HG03103 (cell line): ENCODE data around the gene MPHOSPH9.
"Not testable (repeated sequence)": the region's sequence is repeated elsewhere in the genome, so short reads cannot be mapped to it uniquely, and the experiment has no call there.

Experiments used
- ATAC-seq: cut with Tn5 transposase; IDR thresholded peaks from one replicate; pipeline ENCODE4 v1.9.1; 2021; ENCODE audit warnings: low read depth; ENCODE audit not compliant: unreplicated experiment

The MPHOSPH9 gene

GRCh38 chr12:123258593-123258992 is 25.7 kb upstream of the MPHOSPH9 start:
- no peak for ATAC-seq

GRCh38 chr12:123254853-123255446 is 22.0 kb upstream of the MPHOSPH9 start:
- ATAC-seq: no peak

- ATAC-seq: no peak
Measured at GRCh38 chr12:123253641-123254459, 20.9 kb upstream of the MPHOSPH9 start.

GRCh38 chr12:123252365-123252764 is 19.4 kb upstream of the MPHOSPH9 start:
- ATAC-seq: not testable (repeated sequence)

GRCh38 chr12:123251403-123252076 is 18.6 kb upstream of the MPHOSPH9 start:
- no peak for ATAC-seq

GRCh38 chr12:123250471-123251383 is 17.8 kb upstream of the MPHOSPH9 start:
- ATAC-seq: no peak

- ATAC-seq: not testable (repeated sequence)
Measured at GRCh38 chr12:123248996-123249741, 16.2 kb upstream of the MPHOSPH9 start.

- not testable (repeated sequence) for ATAC-seq
Measured at GRCh38 chr12:123248129-123248528, 15.2 kb upstream of the MPHOSPH9 start.

GRCh38 chr12:123245678-123246077 is 12.7 kb upstream of the MPHOSPH9 start:
- no peak for ATAC-seq

- ATAC-seq: no peak
Measured at GRCh38 chr12:123243671-123244262, 10.8 kb upstream of the MPHOSPH9 start.

- ATAC-seq: no peak
Measured at GRCh38 chr12:123242116-123242904, 9.4 kb upstream of the MPHOSPH9 start.

- no peak for ATAC-seq
Measured at GRCh38 chr12:123238961-123239360, 6.0 kb upstream of the MPHOSPH9 start.

GRCh38 chr12:123238330-123238682 is 5.4 kb upstream of the MPHOSPH9 start:
- ATAC-seq: no peak

GRCh38 chr12:123237646-123238329 is 4.8 kb upstream of the MPHOSPH9 start:
- no peak for ATAC-seq

GRCh38 chr12:123233505-123234308 is 766 bp upstream of the MPHOSPH9 start:
- no peak for ATAC-seq

GRCh38 chr12:123232472-123232806 is 502 bp downstream of the MPHOSPH9 start:
- ATAC-seq: no peak

- no peak for ATAC-seq
Measured at GRCh38 chr12:123231931-123232330, 1.0 kb downstream of the MPHOSPH9 start.
